HG03439 (cell line): ENCODE data around the gene RLF.
A peak's percentile ranks its signal among the peaks of the same experiment; 100 is the strongest.

Experiments
- ATAC-seq: cut with Tn5 transposase; IDR thresholded peaks from one replicate; pipeline ENCODE4 v1.9.1; 2021; ENCODE audit warnings: mild to moderate bottlenecking, moderate library complexity; ENCODE audit not compliant: unreplicated experiment

The RLF gene

GRCh38 chr1:40161125-40161887 lies at the start of gene RLF:
RLF (plus strand) TSS chr1:40161387; CDS start chr1:40161400, 13 bp downstream.
- peak; percentile 92 for ATAC-seq

GRCh38 chr1:40114400-40114799 lies 46.8 kb upstream of the RLF start:
- ATAC-seq = no peak

- no peak for ATAC-seq
Measured at GRCh38 chr1:40120128-40120527, 41.1 kb upstream of the RLF start.

- no peak for ATAC-seq
Measured at GRCh38 chr1:40122855-40123254, 38.3 kb upstream of the RLF start.

GRCh38 chr1:40130892-40131291 lies 30.3 kb upstream of the RLF start:
- no peak for ATAC-seq

GRCh38 chr1:40132383-40133311 lies 28.5 kb upstream of the RLF start:
- no peak for ATAC-seq

- no peak for ATAC-seq
Measured at GRCh38 chr1:40133312-40133665, 27.9 kb upstream of the RLF start.

GRCh38 chr1:40133839-40134238 lies 27.3 kb upstream of the RLF start:
- ATAC-seq = no peak

- ATAC-seq = no peak
Measured at GRCh38 chr1:40140211-40140973, 20.8 kb upstream of the RLF start.

- ATAC-seq = no peak
Measured at GRCh38 chr1:40141878-40142535, 19.2 kb upstream of the RLF start.

GRCh38 chr1:40143891-40144575 lies 17.2 kb upstream of the RLF start:
- ATAC-seq = no peak

- no peak for ATAC-seq
Measured at GRCh38 chr1:40151457-40152079, 9.6 kb upstream of the RLF start.

- peak; percentile 80 for ATAC-seq
Measured at GRCh38 chr1:40153073-40153770, 8.0 kb upstream of the RLF start.

- no peak for ATAC-seq
Measured at GRCh38 chr1:40155135-40155534, 6.1 kb upstream of the RLF start.

GRCh38 chr1:40155910-40156309 lies 5.3 kb upstream of the RLF start:
- no peak for ATAC-seq

- no peak for ATAC-seq
Measured at GRCh38 chr1:40160806-40161124, 422 bp upstream of the RLF start.

GRCh38 chr1:40161888-40162397 lies 756 bp downstream of the RLF start:
- ATAC-seq = peak; percentile 30

GRCh38 chr1:40162753-40163441 lies 1.7 kb downstream of the RLF start:
- no peak for ATAC-seq
